Coronary artery (tissue), 2 donors: Measurements from ENCODE around the gene BEND3.
A peak's percentile ranks its signal among the peaks of the same experiment; 100 is the strongest.
"Not testable (repeated sequence)": the region's sequence is repeated elsewhere in the genome, so short reads cannot be mapped to it uniquely, and the experiment has no call there.

Experiments
- DNase-seq: peaks from one replicate; pipeline ENCODE4 v3.0.0-alpha.2; 2017; ENCODE audit warnings: low spot score
- H3K27ac ChIP-seq, 2 donors: fragments of 200-600 bp; sonication (generic); one replicate each; pipeline ENCODE4 v1.5.1; 2016 to 2019
- H3K4me3 ChIP-seq: fragments of 200-600 bp; sonication (generic); 2 replicates; pipeline ENCODE4 v1.5.1; 2016; ENCODE audit warnings: mild to moderate bottlenecking, moderate library complexity
- TF ChIP-seq, protein P1 (sequence below): fragments of 200-600 bp; sonication (generic); IDR thresholded peaks from one replicate; pipeline ENCODE4 v1.5.1; 2019; ENCODE audit warnings: antibody characterized with exemption

Gene BEND3

DNA sequence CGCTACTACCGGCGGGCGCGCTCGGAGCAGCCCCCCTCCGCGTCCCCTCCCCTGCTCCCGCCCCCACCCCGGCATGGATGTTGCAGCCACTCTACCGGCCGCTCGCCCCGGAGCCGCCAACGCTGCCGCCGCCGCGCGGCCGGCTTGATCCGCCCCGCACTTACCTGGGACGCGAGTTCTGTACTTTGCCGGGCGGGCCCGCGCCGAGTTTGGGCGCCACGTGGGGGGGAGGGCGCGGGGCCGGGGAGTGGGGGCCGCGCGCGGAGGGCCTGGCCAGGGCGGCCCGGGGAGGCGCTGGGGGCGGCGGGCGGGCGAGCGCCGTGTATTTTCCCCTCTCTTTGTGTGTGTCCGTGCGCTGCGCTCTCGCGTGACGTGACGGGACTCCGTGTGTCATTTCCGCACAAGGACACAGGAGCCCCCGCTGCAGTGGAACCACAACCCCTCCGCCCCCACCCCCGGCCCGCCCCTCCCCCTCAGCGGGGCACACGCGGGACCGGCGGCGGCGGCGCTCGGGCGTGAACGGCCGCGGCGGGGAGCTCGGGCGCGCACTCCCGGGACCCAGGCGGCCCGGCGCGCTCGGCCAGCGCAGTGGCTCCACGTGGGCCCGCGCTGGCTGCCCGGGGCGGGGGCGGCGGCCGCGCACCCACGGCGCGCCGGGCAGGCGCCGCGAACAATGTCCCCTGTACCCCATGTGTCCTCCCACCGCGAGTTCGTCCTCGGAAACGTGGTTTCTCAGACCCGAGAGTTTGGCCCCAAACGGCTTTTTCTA is at the start of gene BEND3:
Gene BEND3 (minus strand): TSS at position 590 of the 769 bp plus-strand sequence. CDS start 16,230 bp downstream, outside the sequence.
- H3K4me3 ChIP-seq = peak within 1 kb of the TSS; percentile 96
- H3K27ac ChIP-seq = peak within 1 kb of the TSS; percentile 38 to 80
- no peak for DNase-seq
- TF ChIP-seq, protein P1, sequence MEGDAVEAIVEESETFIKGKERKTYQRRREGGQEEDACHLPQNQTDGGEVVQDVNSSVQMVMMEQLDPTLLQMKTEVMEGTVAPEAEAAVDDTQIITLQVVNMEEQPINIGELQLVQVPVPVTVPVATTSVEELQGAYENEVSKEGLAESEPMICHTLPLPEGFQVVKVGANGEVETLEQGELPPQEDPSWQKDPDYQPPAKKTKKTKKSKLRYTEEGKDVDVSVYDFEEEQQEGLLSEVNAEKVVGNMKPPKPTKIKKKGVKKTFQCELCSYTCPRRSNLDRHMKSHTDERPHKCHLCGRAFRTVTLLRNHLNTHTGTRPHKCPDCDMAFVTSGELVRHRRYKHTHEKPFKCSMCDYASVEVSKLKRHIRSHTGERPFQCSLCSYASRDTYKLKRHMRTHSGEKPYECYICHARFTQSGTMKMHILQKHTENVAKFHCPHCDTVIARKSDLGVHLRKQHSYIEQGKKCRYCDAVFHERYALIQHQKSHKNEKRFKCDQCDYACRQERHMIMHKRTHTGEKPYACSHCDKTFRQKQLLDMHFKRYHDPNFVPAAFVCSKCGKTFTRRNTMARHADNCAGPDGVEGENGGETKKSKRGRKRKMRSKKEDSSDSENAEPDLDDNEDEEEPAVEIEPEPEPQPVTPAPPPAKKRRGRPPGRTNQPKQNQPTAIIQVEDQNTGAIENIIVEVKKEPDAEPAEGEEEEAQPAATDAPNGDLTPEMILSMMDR = no peak

DNA sequence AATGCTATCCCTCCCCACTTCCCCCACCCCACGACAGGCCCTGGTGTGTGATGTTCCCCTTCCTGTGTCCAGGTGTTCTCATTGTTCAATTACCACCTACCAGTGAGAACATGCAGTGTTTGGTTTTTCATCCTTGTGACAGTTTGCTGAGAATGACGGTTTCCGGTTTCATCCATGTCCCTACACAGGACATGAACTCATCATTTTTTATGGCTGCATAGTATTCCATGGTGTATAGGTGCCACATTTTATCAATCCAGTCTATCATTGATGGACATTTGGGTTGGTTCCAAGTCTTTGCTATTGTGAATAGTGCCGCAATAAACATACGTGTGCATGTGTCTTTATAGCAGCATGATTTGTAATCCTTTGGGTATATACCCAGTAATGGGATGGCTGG is 49.0 kb upstream of the BEND3 start:
- not testable (repeated sequence) for DNase-seq, H3K4me3 ChIP-seq, H3K27ac ChIP-seq

- no peak overlapping the region for H3K4me3 ChIP-seq
- TF ChIP-seq, protein P1 = no peak
- no peak for DNase-seq
- no peak overlapping the region for H3K27ac ChIP-seq
These were observed 46.2 kb upstream of the BEND3 start for GRCh38 chr6:107161521-107161920.

GRCh38 chr6:107156617-107157016 is 41.3 kb upstream of the BEND3 start:
- no peak for DNase-seq
- TF ChIP-seq, protein P1 = no peak

GRCh38 chr6:107154801-107155160 is 39.5 kb upstream of the BEND3 start:
- Histone ChIP-seq H3K27ac (no peak overlapping the region), H3K4me3 (no peak overlapping the region)
- DNase-seq = no peak
- TF ChIP-seq, protein P1 = no peak

More at GRCh38 chr6:107156617-107157016, 41.3 kb upstream of the BEND3 start:
- Histone ChIP-seq H3K27ac (no peak overlapping the region), H3K4me3 (no peak overlapping the region)

DNA sequence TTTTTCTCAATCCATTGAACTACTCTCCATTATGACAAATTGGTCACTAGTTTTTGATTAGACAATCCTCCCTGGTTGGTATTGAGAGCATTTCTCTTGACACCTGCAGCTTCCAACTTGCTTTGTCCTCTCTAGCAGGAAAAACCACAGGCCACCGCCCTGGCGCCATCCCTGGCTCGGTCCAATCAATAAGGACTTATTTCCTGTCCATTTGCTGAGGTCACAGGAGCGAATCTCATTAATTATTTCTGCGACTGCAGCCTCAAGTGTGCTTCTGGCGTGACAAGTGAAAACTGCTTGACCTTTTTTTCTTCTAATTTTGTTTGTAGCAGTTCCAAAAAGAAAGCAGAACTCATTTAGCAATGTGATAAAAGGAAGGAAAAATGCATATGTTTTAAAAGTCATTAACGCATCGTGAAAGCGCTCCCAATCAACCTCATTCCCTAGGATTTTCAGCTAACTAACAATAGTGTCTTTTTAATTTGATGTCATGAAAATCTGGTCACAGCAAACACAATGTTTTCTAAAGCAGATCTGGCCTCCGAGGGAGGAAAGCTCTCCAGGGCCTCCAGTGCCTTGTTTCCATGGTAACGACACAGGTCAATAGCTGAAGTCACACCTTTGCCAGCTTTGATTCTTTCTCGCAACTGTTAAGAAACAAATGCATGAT is 39.0 kb upstream of the BEND3 start:
- Histone ChIP-seq H3K27ac (no peak overlapping the region), H3K4me3 (no peak overlapping the region)
- no peak for DNase-seq
- TF ChIP-seq, protein P1 = no peak

DNA sequence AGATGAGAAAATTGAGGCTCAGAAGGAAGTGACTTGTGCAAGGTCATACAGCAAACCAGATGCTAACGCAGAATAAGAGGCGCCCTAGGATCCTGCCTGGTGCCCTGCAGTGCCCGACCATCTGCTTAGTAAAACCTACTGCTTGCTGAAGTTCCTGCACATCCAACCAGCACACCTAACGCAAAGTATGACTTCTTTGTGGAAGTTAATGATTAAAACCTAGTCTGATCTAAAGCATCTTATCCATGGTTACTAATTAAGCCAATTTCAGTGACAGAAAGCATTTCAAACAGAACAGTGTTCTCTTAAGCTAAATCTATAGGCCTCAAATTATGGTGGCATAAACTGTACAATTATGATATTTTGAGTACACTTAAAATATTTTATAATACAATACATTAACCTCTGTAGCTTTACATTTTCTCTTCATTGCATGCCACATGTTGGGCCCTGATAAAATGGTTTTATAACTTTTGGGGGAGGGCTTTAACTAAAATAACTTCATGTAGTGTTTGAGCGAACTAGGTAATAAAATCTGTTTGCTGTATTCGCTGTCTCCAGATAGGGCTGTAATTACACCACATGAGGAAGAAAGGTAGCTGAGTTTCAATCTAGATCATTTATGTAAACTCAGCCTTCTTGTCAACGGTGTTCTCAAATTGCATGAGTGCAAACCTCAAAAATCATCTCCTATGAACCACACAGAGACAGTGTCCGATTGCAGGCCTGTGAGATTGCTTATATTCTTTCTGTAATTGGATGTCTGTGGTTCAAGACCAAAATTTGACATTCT is 37.5 kb upstream of the BEND3 start:
- TF ChIP-seq, protein P1 = no peak
- Histone ChIP-seq H3K27ac (no peak overlapping the region), H3K4me3 (no peak overlapping the region)
- no peak for DNase-seq
